HG03521 (cell line): Measurements from ENCODE around the gene ADH1C.

ENCODE experiments used
- ATAC-seq: cut with Tn5 transposase; IDR thresholded peaks from one replicate; pipeline ENCODE4 v1.9.1; 2021; ENCODE audit warnings: mild to moderate bottlenecking, moderate library complexity; ENCODE audit not compliant: unreplicated experiment

Gene ADH1C

GRCh38 chr4:99305638-99306400 lies 46.7 kb downstream of the ADH1C start:
- no peak for ATAC-seq

GRCh38 chr4:99301376-99302164 lies 51.0 kb downstream of the ADH1C start:
- ATAC-seq: no peak

GRCh38 chr4:99300934-99301333 lies 51.6 kb downstream of the ADH1C start:
- no peak for ATAC-seq

- no peak for ATAC-seq
Measured at GRCh38 chr4:99293357-99293756, 59.2 kb downstream of the ADH1C start.

- ATAC-seq: no peak
Measured at GRCh38 chr4:99290848-99291786, 61.4 kb downstream of the ADH1C start, which contains the start of gene ADH1A. TSS of gene ADH1A (minus strand) at chr4:99290985. CDS start at chr4:99290914, 71 bp downstream.
